GM12801 (cell line): ENCODE results near the gene ATXN10.

Experiments
- TF ChIP-seq, protein P1 (sequence below): IDR thresholded peaks from one replicate; pipeline ENCODE4 v1.5.1; 2011; ENCODE audit warnings: control low read depth; ENCODE audit not compliant: insufficient read length; ENCODE audit errors: extremely low read depth

The ATXN10 gene

DNA sequence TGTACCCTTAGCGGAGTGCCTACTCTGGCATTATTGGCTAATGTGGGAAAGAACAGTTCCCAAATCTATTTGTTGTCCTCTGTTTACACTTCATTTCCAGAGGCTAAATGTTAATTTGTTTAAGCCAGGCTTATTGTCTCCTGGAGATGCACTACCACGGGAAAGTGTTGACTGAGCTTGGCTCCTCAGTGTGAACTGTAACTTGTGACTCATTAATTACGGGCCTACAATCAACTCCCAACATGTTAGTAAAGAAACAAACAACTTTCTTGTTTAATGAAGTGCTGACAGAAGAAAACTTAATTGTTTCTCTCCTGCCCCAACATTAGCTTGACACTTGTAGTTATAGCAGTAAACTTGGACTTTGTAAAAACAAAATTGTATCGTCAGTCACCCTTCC lies 130.4 kb downstream of the ATXN10 start:
- TF ChIP-seq, protein P1, sequence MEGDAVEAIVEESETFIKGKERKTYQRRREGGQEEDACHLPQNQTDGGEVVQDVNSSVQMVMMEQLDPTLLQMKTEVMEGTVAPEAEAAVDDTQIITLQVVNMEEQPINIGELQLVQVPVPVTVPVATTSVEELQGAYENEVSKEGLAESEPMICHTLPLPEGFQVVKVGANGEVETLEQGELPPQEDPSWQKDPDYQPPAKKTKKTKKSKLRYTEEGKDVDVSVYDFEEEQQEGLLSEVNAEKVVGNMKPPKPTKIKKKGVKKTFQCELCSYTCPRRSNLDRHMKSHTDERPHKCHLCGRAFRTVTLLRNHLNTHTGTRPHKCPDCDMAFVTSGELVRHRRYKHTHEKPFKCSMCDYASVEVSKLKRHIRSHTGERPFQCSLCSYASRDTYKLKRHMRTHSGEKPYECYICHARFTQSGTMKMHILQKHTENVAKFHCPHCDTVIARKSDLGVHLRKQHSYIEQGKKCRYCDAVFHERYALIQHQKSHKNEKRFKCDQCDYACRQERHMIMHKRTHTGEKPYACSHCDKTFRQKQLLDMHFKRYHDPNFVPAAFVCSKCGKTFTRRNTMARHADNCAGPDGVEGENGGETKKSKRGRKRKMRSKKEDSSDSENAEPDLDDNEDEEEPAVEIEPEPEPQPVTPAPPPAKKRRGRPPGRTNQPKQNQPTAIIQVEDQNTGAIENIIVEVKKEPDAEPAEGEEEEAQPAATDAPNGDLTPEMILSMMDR, result no peak

DNA sequence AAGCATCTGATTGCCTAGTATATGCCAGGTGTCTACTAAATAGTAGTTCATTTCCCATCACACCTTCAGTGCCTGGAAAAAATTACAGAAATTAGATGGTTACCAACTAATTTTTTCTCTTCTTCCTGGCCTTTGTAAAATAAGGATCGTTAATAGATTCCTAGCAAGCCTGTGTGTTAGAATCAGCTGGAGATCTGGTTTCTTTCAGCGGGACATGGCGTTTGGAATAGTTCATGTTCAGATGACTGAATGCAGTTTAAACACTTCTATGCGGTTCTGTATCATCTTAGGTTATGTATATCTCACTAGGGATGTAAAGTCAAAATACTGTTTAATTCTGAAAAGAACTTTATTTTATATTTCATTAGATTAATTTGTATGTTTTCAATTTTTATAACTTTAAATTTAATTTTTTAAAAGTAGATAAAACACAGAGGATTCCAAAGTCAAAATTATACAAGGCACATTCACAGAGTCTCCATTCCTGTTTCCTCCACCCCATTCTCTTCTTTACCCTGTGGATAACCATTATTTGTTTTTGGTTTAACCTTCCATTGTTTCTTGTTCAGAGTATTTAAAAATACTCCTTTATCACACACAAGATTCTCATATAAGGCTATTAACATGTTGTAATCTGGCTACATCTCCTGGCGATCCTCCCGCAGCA lies 132.8 kb downstream of the ATXN10 start:
- TF ChIP-seq, protein P1, result no peak

DNA sequence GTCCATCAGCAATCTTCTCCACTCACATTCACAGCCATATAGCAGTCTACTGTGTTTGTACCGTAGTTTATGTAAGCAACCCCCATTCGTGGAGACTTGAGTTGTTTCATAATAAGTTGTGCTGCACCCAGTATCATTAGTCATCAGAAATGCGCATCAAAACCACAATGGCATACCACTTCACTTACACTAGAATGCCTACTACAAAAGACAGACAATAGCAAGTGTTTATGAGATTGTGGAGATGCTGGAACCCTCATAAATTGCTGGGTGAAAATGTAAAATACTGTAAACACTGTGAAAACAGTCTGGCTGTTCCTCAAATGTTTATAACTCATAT lies 133.3 kb downstream of the ATXN10 start:
- TF ChIP-seq, protein P1, result no peak

DNA sequence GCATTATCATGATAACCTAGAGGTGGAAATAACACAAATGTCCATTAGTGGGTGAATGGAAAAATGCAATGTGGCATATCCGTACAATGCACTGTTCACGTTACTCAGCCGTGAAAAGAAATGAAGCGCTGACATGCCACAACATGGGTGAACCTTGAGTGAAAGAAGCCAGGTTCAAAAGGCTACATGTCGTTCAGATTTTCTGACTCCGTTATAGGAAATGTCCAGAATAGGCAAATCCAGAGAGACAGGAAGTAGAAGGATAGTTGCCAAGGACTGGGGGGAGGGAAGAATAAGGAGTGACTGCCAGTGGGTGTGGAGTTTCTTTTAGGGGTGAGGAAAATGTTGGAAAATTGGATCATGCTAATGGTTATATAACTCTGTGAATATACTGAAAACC lies 133.8 kb downstream of the ATXN10 start:
- TF ChIP-seq, protein P1, result no peak

DNA sequence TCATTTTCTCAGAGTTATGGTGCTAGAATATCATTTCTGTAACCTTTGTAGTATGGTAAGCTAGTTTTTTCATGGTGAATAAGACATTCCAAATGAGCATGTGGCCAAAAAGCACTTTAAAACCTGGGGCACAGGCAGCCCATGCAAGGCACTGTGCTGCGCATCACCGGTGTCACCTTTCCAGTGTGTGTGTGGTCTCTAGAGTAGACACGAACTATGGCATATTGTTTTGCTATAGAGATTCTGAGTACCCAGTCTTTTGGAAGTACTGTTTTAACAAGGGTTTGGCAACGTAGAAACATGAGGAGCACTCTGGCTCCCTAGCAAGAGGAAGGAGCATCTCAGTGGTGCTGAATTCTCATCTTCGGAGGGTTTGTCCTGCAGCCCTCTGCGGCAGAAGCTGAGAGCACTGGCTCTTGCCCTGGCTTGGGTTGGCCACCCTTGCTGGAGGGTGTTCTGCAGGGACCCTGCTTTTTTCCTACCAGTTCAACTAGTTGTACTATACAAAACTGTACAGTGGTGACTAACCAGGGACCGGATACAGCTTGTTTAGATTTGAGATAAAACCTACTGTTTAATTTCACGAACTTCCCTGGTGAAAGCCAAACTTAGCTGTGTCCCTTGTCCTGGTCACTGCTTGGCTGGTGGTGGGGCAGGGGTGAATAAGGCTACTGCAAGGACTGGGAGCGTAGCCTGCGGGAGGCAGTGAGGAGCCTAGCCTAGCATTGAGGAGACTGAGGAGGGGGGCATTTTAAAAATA lies 135.7 kb downstream of the ATXN10 start:
- TF ChIP-seq, protein P1, result no peak

DNA sequence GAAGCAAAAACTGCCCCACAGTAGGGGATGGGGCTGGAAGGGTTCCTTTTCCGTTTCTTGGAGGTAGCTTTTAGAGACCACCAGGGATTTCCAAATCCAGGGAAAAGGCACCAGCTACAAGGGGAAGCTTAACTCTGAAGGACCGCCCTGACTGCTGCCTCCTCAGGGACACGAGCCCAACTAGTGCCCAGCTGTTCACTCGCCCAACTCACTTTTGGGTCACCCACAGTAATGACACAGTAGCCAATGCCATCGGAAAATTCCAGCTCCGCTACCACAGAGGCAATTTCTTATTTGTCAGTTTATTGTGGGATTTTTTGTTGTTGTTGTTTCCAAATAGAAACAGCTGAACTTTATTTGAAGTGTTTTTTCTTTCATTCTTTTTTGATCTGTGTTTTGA lies 141.3 kb downstream of the ATXN10 start:
- TF ChIP-seq, protein P1, result no peak

DNA sequence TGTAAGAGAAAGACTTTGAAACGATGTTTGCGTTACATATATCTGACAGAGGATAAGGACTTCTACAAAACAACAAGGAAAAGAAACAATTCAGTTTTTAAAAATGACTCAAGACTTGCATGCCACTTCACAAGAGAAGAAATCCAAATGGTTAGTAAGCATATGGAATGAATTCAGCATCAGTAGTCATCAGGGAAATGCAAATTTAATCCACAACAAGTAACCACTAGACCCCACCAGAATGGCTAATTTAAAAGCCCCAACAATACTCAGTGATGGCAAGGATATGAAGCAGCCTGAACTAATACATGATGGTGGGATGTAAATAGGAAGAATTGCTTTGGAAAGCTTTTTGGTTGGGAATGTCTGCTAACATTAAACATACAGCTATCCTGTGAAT lies 142.6 kb downstream of the ATXN10 start:
- TF ChIP-seq, protein P1, result no peak
